Measurements from ENCODE around the gene DDX42.

DNA sequence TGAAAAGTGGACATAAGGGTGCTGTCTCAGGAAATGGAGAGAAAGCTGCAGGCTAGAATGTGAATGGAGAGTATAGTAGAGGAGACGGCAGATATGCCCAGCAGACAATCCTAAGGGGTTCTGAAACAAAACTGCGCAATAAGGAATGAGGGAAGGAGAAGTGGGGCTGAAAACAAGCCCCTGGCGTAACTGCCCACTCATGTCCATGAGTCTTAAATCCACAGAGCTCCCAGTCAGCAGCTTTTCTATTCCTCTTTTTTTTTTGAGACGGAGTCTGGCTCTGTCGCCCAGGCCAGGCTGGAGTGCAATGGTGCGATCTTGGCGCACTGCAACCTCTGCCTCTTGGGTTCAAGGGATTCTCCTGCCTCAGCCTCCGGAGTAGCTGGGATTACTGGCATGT lies 38.3 kb upstream of the DDX42 start:
- TF ChIP-seq CTCF (IDR thresholded peaks at IDR 0.05): no peak
- no peak for TF ChIP-seq POLR2A (IDR thresholded peaks at IDR 0.05)

Data from esophagus squamous epithelium (tissue), 4 donors.